Breast epithelium (tissue), 4 donors: ENCODE data around the gene MTMR12. TPM values are rescaled to one million over a fixed set of nuclear protein-coding genes. Genes with fewer than 3 reads are reported as not detected.
"Not testable (repeated sequence)": the region's sequence is repeated elsewhere in the genome, so short reads cannot be mapped to it uniquely, and the experiment has no call there.

Experiments
- DNase-seq, 2 donors: peaks; one replicate each; pipeline ENCODE4 v3.0.0-alpha.2; 2019; ENCODE audit warnings: low spot score in 2 of 2
- H3K27ac ChIP-seq, 2 donors: fragments of 200-600 bp; sonication (generic) in 1 of 2; one replicate each; pipeline ENCODE4 v1.5.1; 2016 to 2019; ENCODE audit warnings: mild to moderate bottlenecking in 1 of 2
- H3K27me3 ChIP-seq, 2 donors: fragments of 200-600 bp; sonication (generic) in 1 of 2; one replicate each; pipeline versions ENCODE4 v1.5.1 to v1.6.0; 2017 to 2019; ENCODE audit warnings: control low read depth in 1 of 2, mild to moderate bottlenecking in 1 of 2
- H3K36me3 ChIP-seq: fragments of 200-600 bp; one replicate; pipeline ENCODE4 v1.5.1; 2019
- H3K4me1 ChIP-seq, 2 donors: fragments of 200-600 bp; sonication (generic); one replicate each; pipeline ENCODE4 v1.5.1; 2016 to 2019; ENCODE audit warnings: control low read depth in 1 of 2
- H3K4me3 ChIP-seq, 3 donors: fragments of 200-600 bp; sonication (generic); 1 replicate in 2 of 3; 2 replicates in 1 of 3; pipeline ENCODE4 v1.5.1; 2016 to 2019; ENCODE audit warnings: mild to moderate bottlenecking in 3 of 3, moderate library complexity in 2 of 3
- H3K9me3 ChIP-seq, 2 donors: fragments of 200-600 bp; sonication (generic) in 1 of 2; one replicate each; pipeline ENCODE4 v1.5.1; 2016 to 2019; ENCODE audit warnings: control low read depth in 1 of 2
- CTCF ChIP-seq, 3 donors: fragments of 450-650 bp; IDR thresholded peaks; one replicate each; pipeline ENCODE4 v1.5.1; 2016 to 2017; ENCODE audit warnings: antibody characterized with exemption in 3 of 3, mild to moderate bottlenecking in 3 of 3, moderate library complexity in 3 of 3
- POLR2A ChIP-seq: fragments of 450-650 bp; IDR thresholded peaks from one replicate; pipeline ENCODE4 v1.6.1; 2016; ENCODE audit warnings: antibody characterized with exemption, mild to moderate bottlenecking, moderate library complexity
- POLR2AphosphoS5 ChIP-seq, 3 donors: sonication (generic); formaldehyde crosslinking; IDR thresholded peaks; one replicate each; pipeline ENCODE4 v1.6.1; 2017; ENCODE audit warnings: antibody characterized with exemption in 3 of 3
- intact Hi-C: fragments of 100-400 bp; cut with DNase I; formaldehyde crosslinking; loops from one replicate; pipeline ENCODE4 v1.15.1; 2023; ENCODE audit warnings: low total_unique reads
- total RNA-seq, 3 donors: library from RNA; depleted of rRNA; stranded (reverse); fragments of >200 nt; gene quantifications; one replicate each; pipeline ENCODE4 v1.1.0, GENCODE V29; 2016

Gene MTMR12
- total RNA-seq, 3 donors from 2014 or later, result 40.0 to 61.3 (median 43.0) TPM

- Histone ChIP-seq H3K9me3 (peaks cover 0 to 5% of the 10 kb centered on the region in 2 donors), H3K4me1 (peaks cover 0 to 9% of the 10 kb centered on the region in 2 donors), H3K4me3 (no peak overlapping the region), H3K36me3 (no peaks in the 10 kb centered on the region), H3K27me3 (no peaks in the 10 kb centered on the region), H3K27ac (no peak overlapping the region)
- no peak for DNase-seq
- TF ChIP-seq POLR2A (no peak), POLR2AphosphoS5 (IDR thresholded peaks at IDR 0.05) (no peak), CTCF (IDR thresholded peaks at IDR 0.05) (no peak)
- intact Hi-C loops, result no loop called here
These were observed 13.6 kb upstream of the MTMR12 start for GRCh38 chr5:32326216-32326772.

GRCh38 chr5:32325616-32326015, 12.9 kb upstream of the MTMR12 start:
- no peaks in the 10 kb centered on the region for H3K36me3 ChIP-seq
- no peak overlapping the region for H3K27ac ChIP-seq
- no peak overlapping the region for H3K4me3 ChIP-seq
- H3K9me3 ChIP-seq, result peaks cover 0 to 5% of the 10 kb centered on the region in 2 donors
- intact Hi-C loops, result no loop called here
- no peaks in the 10 kb centered on the region for H3K27me3 ChIP-seq
- H3K4me1 ChIP-seq, result peaks cover 0 to 9% of the 10 kb centered on the region in 2 donors
- DNase-seq, result no peak
- TF ChIP-seq CTCF (IDR thresholded peaks at IDR 0.05) (no peak), POLR2AphosphoS5 (IDR thresholded peaks at IDR 0.05) (no peak), POLR2A (no peak)

GRCh38 chr5:32325062-32325461, 12.3 kb upstream of the MTMR12 start:
- H3K4me1 ChIP-seq, result peaks cover 0 to 5% of the 10 kb centered on the region in 2 donors
- H3K9me3 ChIP-seq, result peaks cover 0 to 5% of the 10 kb centered on the region in 2 donors
- DNase-seq, result no peak
- no peak for TF ChIP-seq CTCF (IDR thresholded peaks at IDR 0.05)
- TF ChIP-seq POLR2A, result no peak
- TF ChIP-seq POLR2AphosphoS5 (IDR thresholded peaks at IDR 0.05), result no peak
- no peak overlapping the region for H3K27ac ChIP-seq
- intact Hi-C loops, result no loop called here
- H3K36me3 ChIP-seq, result no peaks in the 10 kb centered on the region
- no peaks in the 10 kb centered on the region for H3K27me3 ChIP-seq
- no peak overlapping the region for H3K4me3 ChIP-seq

GRCh38 chr5:32323741-32324140, 11.0 kb upstream of the MTMR12 start:
- H3K4me3 ChIP-seq, result no peak overlapping the region
- no peaks in the 10 kb centered on the region for H3K27me3 ChIP-seq
- no peak overlapping the region for H3K27ac ChIP-seq
- H3K9me3 ChIP-seq, result peaks cover 0 to 5% of the 10 kb centered on the region in 2 donors
- TF ChIP-seq POLR2A (no peak), CTCF (IDR thresholded peaks at IDR 0.05) (no peak), POLR2AphosphoS5 (IDR thresholded peaks at IDR 0.05) (no peak)
- H3K36me3 ChIP-seq, result no peaks in the 10 kb centered on the region
- H3K4me1 ChIP-seq, result no peaks in the 10 kb centered on the region
- intact Hi-C loops, result no loop called here
- DNase-seq, result no peak

GRCh38 chr5:32322882-32323281, 10.1 kb upstream of the MTMR12 start:
- H3K4me3 ChIP-seq, result no peak overlapping the region
- no peaks in the 10 kb centered on the region for H3K4me1 ChIP-seq
- no peaks in the 10 kb centered on the region for H3K36me3 ChIP-seq
- peaks cover 0 to 5% of the 10 kb centered on the region in 2 donors for H3K9me3 ChIP-seq
- no peak overlapping the region for H3K27ac ChIP-seq
- intact Hi-C loops, result no loop called here
- DNase-seq, result no peak
- no peaks in the 10 kb centered on the region for H3K27me3 ChIP-seq
- TF ChIP-seq CTCF (IDR thresholded peaks at IDR 0.05), result no peak
- TF ChIP-seq POLR2AphosphoS5 (IDR thresholded peaks at IDR 0.05), result no peak
- no peak for TF ChIP-seq POLR2A

- H3K27me3 ChIP-seq, H3K27ac ChIP-seq, intact Hi-C loops, H3K4me3 ChIP-seq, H3K4me1 ChIP-seq, DNase-seq, H3K36me3 ChIP-seq, H3K9me3 ChIP-seq: not testable (repeated sequence)
These were observed 9.0 kb upstream of the MTMR12 start for GRCh38 chr5:32321787-32322186.
